ENCODE data around the gene TRPV3. TPM values are rescaled to one million over a fixed set of nuclear protein-coding genes. Genes with fewer than 3 reads are reported as not detected.
"Not testable (repeated sequence)": the region's sequence is repeated elsewhere in the genome, so short reads cannot be mapped to it uniquely, and the experiment has no call there.

The TRPV3 gene
- total RNA-seq, 1 experiment from 2014 or later = 1.4 TPM

GRCh38 chr17:3564241-3564640 is 6.6 kb upstream of the TRPV3 start:
- intact Hi-C loops (cut with micrococcal nuclease); BruUV-seq (replicated peaks); CTCF ChIA-PET: not testable (repeated sequence)

GRCh38 chr17:3559270-3559645 is 1.6 kb upstream of the TRPV3 start:
- no peaks in the 10 kb centered on the region for H3K36me3 ChIP-seq (ENCODE audit: control insufficient read depth in 1 of 2, insufficient read depth in 2 of 2, low read length in 2 of 2)
- no peak overlapping the region for H2AFZ ChIP-seq (ENCODE audit: low read depth, low read length, poor library complexity, severe bottlenecking)
- H3K4me3 ChIP-seq (replicated peaks in 1 of 2; ENCODE audit: low read depth in 1 of 2, low read length in 2 of 2) = no peak overlapping the region
- H3K4me2 ChIP-seq (ENCODE audit: low read length) = no peak overlapping the region
- DNase-seq (ENCODE audit: low read depth, low spot score) = no peak
- H3K9me2 ChIP-seq (ENCODE audit: insufficient read depth) = no peaks in the 10 kb centered on the region
- intact Hi-C loops (cut with micrococcal nuclease) = no loop called here
- H3K9ac ChIP-seq (ENCODE audit: low read length) = no peak overlapping the region
- no peak overlapping the region for H3K27ac ChIP-seq (ENCODE audit: low read depth, low read length)
- RAD21 ChIA-PET (ENCODE audit: low non-redundant PET in 1 of 2, low total read pairs in 2 of 2, uncharacterized antibody in 2 of 2, unreplicated experiment in 2 of 2) = no interaction called here
- no peak for ATAC-seq
- POLR2A ChIA-PET = no interaction called here
- peaks cover 9 to 14% of the 10 kb centered on the region in 2 experiments for H3K4me1 ChIP-seq (ENCODE audit: control insufficient read depth in 1 of 2, insufficient read depth in 2 of 2, low read length in 2 of 2)
- no peaks in the 10 kb centered on the region for H3K9me3 ChIP-seq (ENCODE audit: control insufficient read depth in 1 of 2, insufficient read depth in 1 of 2, low read depth in 1 of 2, low read length in 2 of 2)
- CTCF ChIA-PET = no interaction called here
- no peaks in the 10 kb centered on the region for H3K79me2 ChIP-seq (ENCODE audit: insufficient read depth, low read length)
- H3K27me3 ChIP-seq (ENCODE audit: insufficient read depth, low read length) = no peaks in the 10 kb centered on the region
- TF ChIP-seq SIN3A (IDR thresholded peaks at IDR 0.05; ENCODE audit: low read depth) (no peak), EZH2phosphoT487 (IDR thresholded peaks at IDR 0.05; ENCODE audit: borderline replicate concordance) (no peak)
- BruUV-seq (replicated peaks) = no TSS peak
- no peaks in the 10 kb centered on the region for H4K20me1 ChIP-seq (ENCODE audit: insufficient read depth)

More at GRCh38 chr17:3564241-3564640, 6.6 kb upstream of the TRPV3 start:
- RAD21 ChIA-PET (ENCODE audit: low non-redundant PET in 1 of 2, low total read pairs in 2 of 2, uncharacterized antibody in 2 of 2, unreplicated experiment in 2 of 2); DNase-seq (ENCODE audit: low read depth, low spot score); H3K4me2 ChIP-seq (ENCODE audit: low read length); H3K79me2 ChIP-seq (ENCODE audit: insufficient read depth, low read length); H3K9ac ChIP-seq (ENCODE audit: low read length); H3K4me3 ChIP-seq (replicated peaks in 1 of 2; ENCODE audit: low read depth in 1 of 2, low read length in 2 of 2); H4K20me1 ChIP-seq (ENCODE audit: insufficient read depth); H3K4me1 ChIP-seq (ENCODE audit: control insufficient read depth in 1 of 2, insufficient read depth in 2 of 2, low read length in 2 of 2); H3K36me3 ChIP-seq (ENCODE audit: control insufficient read depth in 1 of 2, insufficient read depth in 2 of 2, low read length in 2 of 2); H3K9me3 ChIP-seq (ENCODE audit: control insufficient read depth in 1 of 2, insufficient read depth in 1 of 2, low read depth in 1 of 2, low read length in 2 of 2); POLR2A ChIA-PET; H3K9me2 ChIP-seq (ENCODE audit: insufficient read depth); ATAC-seq; H3K27me3 ChIP-seq (ENCODE audit: insufficient read depth, low read length); H2AFZ ChIP-seq (ENCODE audit: low read depth, low read length, poor library complexity, severe bottlenecking); H3K27ac ChIP-seq (ENCODE audit: low read depth, low read length): not testable (repeated sequence)

- H3K9ac ChIP-seq (ENCODE audit: low read length) = no peak overlapping the region
- TF ChIP-seq EGR1 (IDR thresholded peaks at IDR 0.05; ENCODE audit: low read depth) = no peak
- TF ChIP-seq SP1 (IDR thresholded peaks at IDR 0.05; ENCODE audit: low read depth) = no peak
- TF ChIP-seq ZBTB33 (IDR thresholded peaks at IDR 0.05; ENCODE audit: extremely low read depth, insufficient replicate concordance, low read length) = no peak
- TF ChIP-seq CBX3 (IDR thresholded peaks at IDR 0.05; ENCODE audit: low read depth) = no peak
- TF ChIP-seq YY1 (IDR thresholded peaks at IDR 0.05; ENCODE audit: extremely low read depth, insufficient replicate concordance, low read depth, low read length) = no peak
- TF ChIP-seq ELF1 (IDR thresholded peaks at IDR 0.05; ENCODE audit: borderline replicate concordance, low read depth) = no peak
- TF ChIP-seq FOSL1 (IDR thresholded peaks at IDR 0.05; ENCODE audit: low read depth) = no peak
- TF ChIP-seq CEBPB (IDR thresholded peaks at IDR 0.05; ENCODE audit: low read depth) = no peak
These were observed 1.1 kb upstream of the TRPV3 start for GRCh38 chr17:3558603-3559269.

More at GRCh38 chr17:3558603-3559269, 1.1 kb upstream of the TRPV3 start:
- intact Hi-C loops (cut with micrococcal nuclease) = no loop called here
- no peaks in the 10 kb centered on the region for H3K36me3 ChIP-seq (ENCODE audit: control insufficient read depth in 1 of 2, insufficient read depth in 2 of 2, low read length in 2 of 2)
- ChIA-PET CTCF (no interaction called here), POLR2A (no interaction called here), RAD21 (ENCODE audit: low non-redundant PET in 1 of 2, low total read pairs in 2 of 2, uncharacterized antibody in 2 of 2, unreplicated experiment in 2 of 2) (no interaction called here)
- no peak overlapping the region for H3K4me2 ChIP-seq (ENCODE audit: low read length)
- no peaks in the 10 kb centered on the region for H4K20me1 ChIP-seq (ENCODE audit: insufficient read depth)
- no peak overlapping the region for H3K4me3 ChIP-seq (replicated peaks in 1 of 2; ENCODE audit: low read depth in 1 of 2, low read length in 2 of 2)
- H2AFZ ChIP-seq (ENCODE audit: low read depth, low read length, poor library complexity, severe bottlenecking) = no peak overlapping the region
- H3K27ac ChIP-seq (ENCODE audit: low read depth, low read length) = no peak overlapping the region
- H3K4me1 ChIP-seq (ENCODE audit: control insufficient read depth in 1 of 2, insufficient read depth in 2 of 2, low read length in 2 of 2) = peaks cover 9 to 14% of the 10 kb centered on the region in 2 experiments
- DNase-seq (ENCODE audit: low read depth, low spot score) = no peak
- BruUV-seq (replicated peaks) = no TSS peak
- H3K9me2 ChIP-seq (ENCODE audit: insufficient read depth) = no peaks in the 10 kb centered on the region
- no peak for ATAC-seq
- no peaks in the 10 kb centered on the region for H3K9me3 ChIP-seq (ENCODE audit: control insufficient read depth in 1 of 2, insufficient read depth in 1 of 2, low read depth in 1 of 2, low read length in 2 of 2)
- no peaks in the 10 kb centered on the region for H3K79me2 ChIP-seq (ENCODE audit: insufficient read depth, low read length)
- H3K27me3 ChIP-seq (ENCODE audit: insufficient read depth, low read length) = no peaks in the 10 kb centered on the region

Data from HCT116 (cell line).